Sigmoid colon (tissue), 7 donors: Measurements from ENCODE around the gene SWAP70. TPM values are rescaled to one million over a fixed set of nuclear protein-coding genes. Genes with fewer than 3 reads are reported as not detected.

Experiments used
- DNase-seq: peaks from one replicate; pipeline ENCODE4 v3.0.0-alpha.2; 2019
- H3K27ac ChIP-seq, 4 donors: fragments of 200-600 bp; sonication (generic); one replicate each; pipeline ENCODE4 v1.5.1; 2016 to 2019; ENCODE audit warnings: mild to moderate bottlenecking in 1 of 4
- H3K27me3 ChIP-seq, 3 donors: fragments of 200-600 bp; sonication (generic); one replicate each; pipeline ENCODE4 v1.5.1; 2019; ENCODE audit warnings: mild to moderate bottlenecking in 1 of 3
- H3K36me3 ChIP-seq, 4 donors: fragments of 200-600 bp; sonication (generic); one replicate each; pipeline ENCODE4 v1.5.1; 2016 to 2019
- H3K4me1 ChIP-seq, 4 donors: fragments of 200-600 bp; sonication (generic); one replicate each; pipeline ENCODE4 v1.5.1; 2017 to 2019
- H3K4me3 ChIP-seq, 4 donors: fragments of 200-600 bp; sonication (generic); one replicate each; pipeline ENCODE4 v1.5.1; 2017 to 2019; ENCODE audit warnings: mild to moderate bottlenecking in 2 of 4, moderate library complexity in 1 of 4
- H3K9me3 ChIP-seq, 4 donors: fragments of 200-600 bp in 3 of 4; sonication (generic) in 3 of 4; one replicate each; pipeline versions ENCODE4 v1.5.1 to v1.6.1; 2013 to 2019
- CTCF ChIP-seq, 4 experiments: fragments of 450-650 bp in 3 of 4; fragments of 200-600 bp in 1 of 4; IDR thresholded peaks; one replicate each; pipeline ENCODE4 v1.5.1; 2016 to 2019; ENCODE audit warnings: antibody characterized with exemption in 4 of 4, mild to moderate bottlenecking in 3 of 4, moderate library complexity in 2 of 4
- EP300 ChIP-seq, 4 donors: sonication (generic); formaldehyde crosslinking; IDR thresholded peaks; one replicate each; pipeline ENCODE4 v1.6.1; 2017; ENCODE audit warnings: antibody characterized with exemption in 4 of 4
- POLR2A ChIP-seq, 2 donors: fragments of 450-650 bp; IDR thresholded peaks; one replicate each; pipeline ENCODE4 v1.6.1; 2016; ENCODE audit warnings: antibody characterized with exemption in 2 of 2, mild to moderate bottlenecking in 2 of 2, moderate library complexity in 2 of 2
- POLR2AphosphoS5 ChIP-seq, 4 donors: sonication (generic); formaldehyde crosslinking; IDR thresholded peaks; one replicate each; pipeline ENCODE4 v1.6.1; 2017; ENCODE audit warnings: antibody characterized with exemption in 4 of 4
- WGBS, 2 donors: extraction: QIAGEN DNeasy Blood & Tissue Kit; methylation state at CpG; one replicate each; pipeline ENCODE4 v1.1.7; 2013; 5-methylcytosine and 5-hydroxymethylcytosine counted together
- intact Hi-C: fragments of 100-400 bp; cut with DNase I; formaldehyde crosslinking; loops from one replicate; pipeline ENCODE4 v1.15.1; 2023
- polyA plus RNA-seq, 3 donors: library from polyadenylated mRNA; stranded (reverse); fragments of 200-250 nt; gene quantifications; one replicate each; pipeline ENCODE4 v1.2.3, GENCODE V29; 2013
- total RNA-seq, 4 donors: library from RNA; depleted of rRNA; stranded (reverse); fragments of >200 nt; gene quantifications; one replicate each; pipeline ENCODE4 v1.1.0, GENCODE V29; 2016
- donor health status: healthy with polysubstance abuse.
- donor health status: Bipolar disorder and iron deficiency.
- donor health status: healthy.

The SWAP70 gene
- total and polyA plus RNA-seq, 7 donors, result 9.5 to 30.3 (median 22.1) TPM

GRCh38 chr11:9796854-9797253 is 133.0 kb downstream of the SWAP70 start:
- Histone ChIP-seq H3K4me3 (no peak overlapping the region), H3K36me3 (peaks cover 0 to 9% (median 0%) of the 10 kb centered on the region in 4 donors), H3K9me3 (no peaks in the 10 kb centered on the region), H3K27ac (no peak overlapping the region), H3K4me1 (peaks cover 0 to 11% (median 11%) of the 10 kb centered on the region in 4 donors), H3K27me3 (no peaks in the 10 kb centered on the region)
- intact Hi-C loops, result no loop called here
- no peak for DNase-seq
- TF ChIP-seq EP300 (IDR thresholded peaks at IDR 0.05), result no peak
- TF ChIP-seq CTCF (IDR thresholded peaks at IDR 0.05), result no peak
- no peak for TF ChIP-seq POLR2AphosphoS5 (IDR thresholded peaks at IDR 0.05)
- TF ChIP-seq POLR2A (IDR thresholded peaks at IDR 0.05), result no peak
- WGBS, 2 donors, result 92 to 97% methylated on average over 5 of the region's 5 CpGs

- H3K36me3 ChIP-seq, result peaks cover 0 to 8% (median 0%) of the 10 kb centered on the region in 4 donors
- WGBS, 2 donors, result 95 to 97% methylated on average over 4 of the region's 4 CpGs
- intact Hi-C loops, result no loop called here
- H3K27me3 ChIP-seq, result no peaks in the 10 kb centered on the region
- TF ChIP-seq CTCF (IDR thresholded peaks at IDR 0.05), result no peak
- no peak for TF ChIP-seq POLR2AphosphoS5 (IDR thresholded peaks at IDR 0.05)
- TF ChIP-seq POLR2A (IDR thresholded peaks at IDR 0.05), result no peak
- no peak for TF ChIP-seq EP300 (IDR thresholded peaks at IDR 0.05)
- no peak overlapping the region for H3K27ac ChIP-seq
- peaks cover 0 to 15% (median 14%) of the 10 kb centered on the region in 4 donors for H3K4me1 ChIP-seq
- H3K9me3 ChIP-seq, result no peaks in the 10 kb centered on the region
- H3K4me3 ChIP-seq, result no peak overlapping the region
- no peak for DNase-seq
Observed at GRCh38 chr11:9797300-9797699, 133.4 kb downstream of the SWAP70 start.

GRCh38 chr11:9799886-9800285 is 136.0 kb downstream of the SWAP70 start:
- H3K4me1 ChIP-seq, result peaks cover 0 to 41% (median 40%) of the 10 kb centered on the region in 4 donors
- intact Hi-C loops, result loop anchor here (5.0 kb wide), 1 partner anchor 38 kb away; no protein-coding TSS in a partner anchor
- no peak overlapping the region for H3K4me3 ChIP-seq
- H3K9me3 ChIP-seq, result no peaks in the 10 kb centered on the region
- H3K36me3 ChIP-seq, result no peaks in the 10 kb centered on the region
- no peak for DNase-seq
- no peaks in the 10 kb centered on the region for H3K27me3 ChIP-seq
- TF ChIP-seq CTCF (IDR thresholded peaks at IDR 0.05) (no peak), EP300 (IDR thresholded peaks at IDR 0.05) (no peak), POLR2A (IDR thresholded peaks at IDR 0.05) (no peak), POLR2AphosphoS5 (IDR thresholded peaks at IDR 0.05) (no peak)
- no peak overlapping the region for H3K27ac ChIP-seq
- WGBS, 2 donors, result 95 to 97% methylated on average over 3 of the region's 3 CpGs

DNA sequence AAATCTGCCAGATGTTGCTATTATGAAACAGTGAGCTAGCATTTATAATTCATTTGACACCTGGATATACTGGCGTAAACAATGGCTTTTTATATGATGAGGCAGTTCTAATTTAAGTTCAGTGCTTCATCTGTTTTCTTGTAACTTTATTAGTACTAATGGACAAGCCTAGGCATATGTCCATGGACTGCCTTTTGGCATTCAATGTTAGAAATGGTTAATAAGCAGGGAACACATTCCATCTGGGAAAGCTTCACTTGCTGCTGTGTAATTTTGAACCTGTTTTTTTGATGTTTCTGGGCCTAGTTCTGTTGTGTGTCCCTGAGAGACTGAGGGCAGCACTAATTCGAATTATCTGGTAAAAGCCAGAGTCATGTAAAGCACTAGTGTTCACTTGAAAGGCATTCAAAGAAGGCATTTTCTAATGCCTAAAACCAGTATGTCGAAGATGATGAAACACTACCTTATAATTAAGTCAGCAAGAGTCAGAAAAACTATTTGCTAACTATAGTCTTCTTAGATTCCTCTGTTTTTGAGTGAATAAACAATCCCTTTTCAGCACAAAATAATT is 138.5 kb downstream of the SWAP70 start:
- H3K27me3 ChIP-seq, result no peaks in the 10 kb centered on the region
- no peak for DNase-seq
- WGBS, 2 donors, result 77 to 88% methylated on average over 3 of the region's 3 CpGs
- peaks cover 0 to 3% (median 1%) of the 10 kb centered on the region in 4 donors for H3K36me3 ChIP-seq
- H3K4me1 ChIP-seq, result peaks cover 0 to 46% (median 44%) of the 10 kb centered on the region in 4 donors
- peak overlapping the region; percentile 63 to 88 (median 78) for H3K27ac ChIP-seq
- intact Hi-C loops, result loop anchor here (5.0 kb wide), 1 partner anchor 40 kb away; no protein-coding TSS in a partner anchor
- no peak overlapping the region for H3K4me3 ChIP-seq
- TF ChIP-seq CTCF (IDR thresholded peaks at IDR 0.05) (no peak), POLR2A (IDR thresholded peaks at IDR 0.05) (no peak), EP300 (IDR thresholded peaks at IDR 0.05) (peak; percentile 40 to 88 (median 82)), POLR2AphosphoS5 (IDR thresholded peaks at IDR 0.05) (peak; percentile 77 to 91 (median 87))
- H3K9me3 ChIP-seq, result no peaks in the 10 kb centered on the region

Other genes starting within 250 kb of the SWAP70 start
- 10 to 100 TPM; 20.2 to 48.4 (median 32.4) TPM for gene ZNF143, start 203.1 kb upstream of the SWAP70 start, total RNA-seq
- 10 to 100 TPM; 13.2 to 17.7 (median 14.8) TPM for gene ZNF143, start 203.1 kb upstream of the SWAP70 start, polyA plus RNA-seq
- gene WEE1, start 90.4 kb upstream of the SWAP70 start, total RNA-seq, result 10 to 100 TPM; 32.4 to 38.8 (median 35.0) TPM
- gene WEE1, start 90.4 kb upstream of the SWAP70 start, polyA plus RNA-seq, result 10 to 100 TPM in 2 of 3 donors, 1 to 10 TPM in 1; 8.4 to 11.1 (median 10.0) TPM